GM23248 (cell line): Measurements from ENCODE around the gene DRAM1.

Experiments
- EZH2 ChIP-seq: fragments of 200-600 bp; sonication (generic); IDR thresholded peaks from 2 replicates; pipeline ENCODE4 v1.6.1; 2018; ENCODE audit warnings: antibody characterized with exemption, mild to moderate bottlenecking; ENCODE audit not compliant: insufficient read depth, poor library complexity, severe bottlenecking
- EZH2phosphoT487 ChIP-seq: fragments of 200-600 bp; sonication (generic); IDR thresholded peaks from 2 replicates; pipeline ENCODE4 v1.6.1; 2018; ENCODE audit warnings: antibody characterized with exemption, moderate library complexity, mild to moderate bottlenecking, low read depth; ENCODE audit not compliant: insufficient read depth

DNA sequence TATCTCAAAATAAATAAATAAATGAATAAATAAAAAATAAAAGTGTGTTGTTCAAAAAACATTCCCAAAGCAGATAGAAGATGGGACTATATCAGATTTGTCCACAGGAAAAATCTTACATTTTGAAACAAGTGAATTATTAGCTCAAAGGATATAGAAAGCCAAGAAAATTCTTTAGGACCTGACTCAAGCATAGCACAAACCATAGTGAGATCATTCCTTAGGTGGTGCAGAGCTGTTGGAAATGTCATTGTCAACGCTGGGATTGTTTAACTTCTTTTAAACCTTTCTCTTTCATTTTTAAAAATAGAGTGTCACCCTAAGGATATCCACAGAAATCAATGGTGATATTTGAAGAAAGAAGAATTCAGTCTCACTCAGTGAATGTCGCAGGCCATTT is 43.5 kb downstream of the DRAM1 start:
- TF ChIP-seq EZH2 (no peak), EZH2phosphoT487 (no peak)
